Neural crest cell (in vitro differentiated cells): ENCODE data around the gene PCDHGA2. TPM values are rescaled to one million over a fixed set of nuclear protein-coding genes. Genes with fewer than 3 reads are reported as not detected.

ENCODE experiments used
- DNase-seq: peaks from one replicate; pipeline ENCODE4 v3.0.0; 2021; ENCODE audit warnings: low read depth, mixed read lengths, low spot score
- H3K27ac Mint-ChIP-seq: one replicate; pipeline ENCODE4 v1.8.0; 2021; ENCODE audit warnings: mild to moderate bottlenecking, mixed read lengths; ENCODE audit not compliant: unreplicated experiment
- H3K27me3 Mint-ChIP-seq: 2 replicates; pipeline ENCODE4 v1.8.0; 2021; ENCODE audit warnings: low read depth, mild to moderate bottlenecking, mixed read lengths
- H3K36me3 Mint-ChIP-seq: 2 replicates; pipeline ENCODE4 v1.8.0; 2021; ENCODE audit warnings: low read depth, mild to moderate bottlenecking, mixed read lengths
- H3K4me1 Mint-ChIP-seq: 2 replicates; pipeline ENCODE4 v1.8.0; 2021; ENCODE audit warnings: mixed read lengths
- H3K4me3 Mint-ChIP-seq: one replicate; pipeline ENCODE4 v1.8.0; 2021; ENCODE audit warnings: mild to moderate bottlenecking, mixed read lengths
- H3K9me3 Mint-ChIP-seq: 2 replicates; pipeline ENCODE4 v1.8.0; 2021; ENCODE audit warnings: mixed read lengths
- CTCF ChIP-seq: fragments of 200-600 bp; sonication (generic); conservative IDR thresholded peaks from 2 replicates; pipeline ENCODE4 v1.5.0; 2021; ENCODE audit warnings: antibody characterized with exemption, mild to moderate bottlenecking
- total RNA-seq: library from RNA; stranded (reverse); gene quantifications from 2 replicates; pipeline ENCODE4 v1.2.1, GENCODE V29; 2021

The PCDHGA2 gene
- total RNA-seq, 1 donor from 2014 or later, result 0.54 TPM

GRCh38 chr5:141362719-141363118 is 24.2 kb downstream of the PCDHGA2 start:
- no peak overlapping the region for H3K27ac Mint-ChIP-seq
- no peaks in the 10 kb centered on the region for H3K27me3 Mint-ChIP-seq
- TF ChIP-seq CTCF, result no peak
- no peaks in the 10 kb centered on the region for H3K4me1 Mint-ChIP-seq
- DNase-seq, result no peak
- peaks cover 49% of the 10 kb centered on the region for H3K36me3 Mint-ChIP-seq
- H3K9me3 Mint-ChIP-seq, result peaks cover 20% of the 10 kb centered on the region
- H3K4me3 Mint-ChIP-seq, result no peak overlapping the region

- DNase-seq, result no peak
- no peaks in the 10 kb centered on the region for H3K27me3 Mint-ChIP-seq
- H3K9me3 Mint-ChIP-seq, result peaks cover 16% of the 10 kb centered on the region
- H3K36me3 Mint-ChIP-seq, result peaks cover 43% of the 10 kb centered on the region
- no peak within 1 kb of the TSS for H3K27ac Mint-ChIP-seq
- H3K4me1 Mint-ChIP-seq, result no peaks in the 10 kb centered on the region
- no peak within 1 kb of the TSS for H3K4me3 Mint-ChIP-seq
- TF ChIP-seq CTCF, result no peak
Measured at GRCh38 chr5:141363952-141364660, 25.5 kb downstream of the PCDHGA2 start, which contains the start of gene PCDHGA5. PCDHGA5 (plus strand) TSS chr5:141364162; CDS start chr5:141364331, 169 bp downstream.

GRCh38 chr5:141366016-141366896 is 27.7 kb downstream of the PCDHGA2 start:
- peaks cover 17% of the 10 kb centered on the region for H3K9me3 Mint-ChIP-seq
- no peak for TF ChIP-seq CTCF
- DNase-seq, result no peak
- peaks cover 32% of the 10 kb centered on the region for H3K36me3 Mint-ChIP-seq
- H3K4me3 Mint-ChIP-seq, result no peak overlapping the region
- H3K27ac Mint-ChIP-seq, result no peak overlapping the region
- H3K4me1 Mint-ChIP-seq, result no peaks in the 10 kb centered on the region
- H3K27me3 Mint-ChIP-seq, result no peaks in the 10 kb centered on the region

GRCh38 chr5:141369994-141370848 is 31.7 kb downstream of the PCDHGA2 start, which contains the start of gene PCDHGB3:
PCDHGB3 (plus strand) TSS chr5:141370242; CDS start chr5:141370395, 153 bp downstream.
- Mint-ChIP-seq H3K36me3 (peaks cover 26% of the 10 kb centered on the region), H3K27me3 (no peaks in the 10 kb centered on the region), H3K9me3 (peaks cover 20% of the 10 kb centered on the region), H3K4me3 (no peak within 1 kb of the TSS), H3K4me1 (no peaks in the 10 kb centered on the region), H3K27ac (no peak within 1 kb of the TSS)
- no peak for DNase-seq
- TF ChIP-seq CTCF, result no peak
